Measurements from ENCODE around the gene SEPTIN10. TPM values are rescaled to one million over a fixed set of nuclear protein-coding genes. Genes with fewer than 3 reads are reported as not detected.

The SEPTIN10 gene
- total and polyA plus RNA-seq, 7 donors = 36.1 to 178 (median 122) TPM

DNA sequence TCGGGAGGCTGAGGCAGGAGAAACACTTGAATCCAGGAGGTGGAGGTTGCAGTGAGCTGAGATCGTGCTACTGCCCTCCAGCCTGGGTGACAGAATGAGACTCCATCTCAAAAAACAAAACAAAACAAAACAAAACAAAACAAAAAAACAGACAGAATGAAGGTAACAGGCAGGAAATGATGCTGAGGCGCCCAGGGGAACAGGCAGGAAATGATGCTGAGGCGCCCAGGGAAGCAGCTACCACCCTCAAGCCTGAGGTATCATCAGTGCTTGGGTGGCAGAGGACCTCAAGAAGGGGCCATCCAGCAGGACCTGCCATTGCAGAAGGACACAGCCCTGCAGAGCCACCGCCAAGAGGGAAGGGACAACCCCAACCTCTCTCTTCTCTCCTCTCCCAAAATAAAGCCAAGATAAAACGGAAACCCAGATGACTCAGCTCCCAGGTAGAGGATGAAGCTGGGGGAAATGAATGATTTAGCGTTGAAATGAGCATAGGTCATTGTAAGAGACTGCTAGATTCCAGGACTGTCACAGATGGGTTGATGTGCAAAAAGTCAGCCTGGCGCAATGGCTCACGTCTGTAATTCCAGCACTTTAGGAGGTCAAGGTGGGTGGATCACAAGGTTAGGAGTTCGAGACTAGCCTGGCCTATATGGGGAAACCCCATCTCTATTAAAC is 19.7 kb upstream of the SEPTIN10 start:
- Histone ChIP-seq H3K27me3 (no peaks in the 10 kb centered on the region), H3K27ac (no peak overlapping the region), H3K36me3 (no peaks in the 10 kb centered on the region), H3K4me3 (no peak overlapping the region), H3K4me1 (peaks cover 0 to 5% (median 1%) of the 10 kb centered on the region in 4 donors), H3K9me3 (no peaks in the 10 kb centered on the region)
- TF ChIP-seq POLR2AphosphoS5 (IDR thresholded peaks at IDR 0.05) = no peak
- DNase-seq = no peak
- intact Hi-C loops (cut with DNase I) = loop anchor here (5.0 kb wide), 1 partner anchor 34 kb away; no protein-coding TSS in a partner anchor
- 91 to 95% methylated on average over 10 of the region's 10 CpGs for WGBS, 2 donors

DNA sequence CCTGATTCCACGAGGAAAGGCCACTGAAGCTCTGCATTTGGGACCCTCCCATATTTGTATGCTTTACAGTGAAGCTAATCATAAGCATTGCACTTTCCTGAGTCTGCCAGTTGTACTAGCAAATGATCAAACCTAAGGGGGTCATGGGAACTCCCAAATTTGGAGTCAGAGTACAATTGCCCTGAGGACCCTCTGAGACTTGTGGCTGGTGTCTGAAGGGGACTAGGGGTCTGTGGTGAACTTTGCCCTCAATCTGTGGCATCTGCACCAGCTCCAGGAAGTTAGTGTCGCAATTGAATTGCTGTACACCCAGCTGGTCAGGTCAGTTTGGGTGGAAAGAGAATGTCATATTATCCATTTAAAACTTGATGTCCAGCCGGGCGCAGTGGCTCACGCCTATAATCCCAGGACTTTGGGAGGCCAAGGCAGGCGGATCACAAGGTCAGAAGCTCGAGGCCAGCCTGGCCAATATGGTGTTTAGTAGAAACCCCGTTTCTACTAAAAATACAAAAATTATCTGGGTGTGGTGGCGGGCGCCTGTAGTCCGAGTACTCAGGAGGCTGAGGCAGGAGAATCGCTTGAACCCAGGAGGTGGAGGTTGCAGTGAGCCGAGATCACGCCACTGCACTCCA is 18.5 kb upstream of the SEPTIN10 start:
- DNase-seq = no peak
- intact Hi-C loops (cut with DNase I) = loop anchor here (5.0 kb wide), 1 partner anchor 35 kb away; no protein-coding TSS in a partner anchor
- Histone ChIP-seq H3K9me3 (no peaks in the 10 kb centered on the region), H3K27me3 (no peaks in the 10 kb centered on the region), H3K27ac (no peak overlapping the region), H3K4me3 (no peak overlapping the region), H3K36me3 (no peaks in the 10 kb centered on the region), H3K4me1 (peaks cover 0 to 5% (median 0%) of the 10 kb centered on the region in 4 donors)
- TF ChIP-seq, protein P1, sequence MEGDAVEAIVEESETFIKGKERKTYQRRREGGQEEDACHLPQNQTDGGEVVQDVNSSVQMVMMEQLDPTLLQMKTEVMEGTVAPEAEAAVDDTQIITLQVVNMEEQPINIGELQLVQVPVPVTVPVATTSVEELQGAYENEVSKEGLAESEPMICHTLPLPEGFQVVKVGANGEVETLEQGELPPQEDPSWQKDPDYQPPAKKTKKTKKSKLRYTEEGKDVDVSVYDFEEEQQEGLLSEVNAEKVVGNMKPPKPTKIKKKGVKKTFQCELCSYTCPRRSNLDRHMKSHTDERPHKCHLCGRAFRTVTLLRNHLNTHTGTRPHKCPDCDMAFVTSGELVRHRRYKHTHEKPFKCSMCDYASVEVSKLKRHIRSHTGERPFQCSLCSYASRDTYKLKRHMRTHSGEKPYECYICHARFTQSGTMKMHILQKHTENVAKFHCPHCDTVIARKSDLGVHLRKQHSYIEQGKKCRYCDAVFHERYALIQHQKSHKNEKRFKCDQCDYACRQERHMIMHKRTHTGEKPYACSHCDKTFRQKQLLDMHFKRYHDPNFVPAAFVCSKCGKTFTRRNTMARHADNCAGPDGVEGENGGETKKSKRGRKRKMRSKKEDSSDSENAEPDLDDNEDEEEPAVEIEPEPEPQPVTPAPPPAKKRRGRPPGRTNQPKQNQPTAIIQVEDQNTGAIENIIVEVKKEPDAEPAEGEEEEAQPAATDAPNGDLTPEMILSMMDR (IDR thresholded peaks at IDR 0.05) = no peak
- no peak for TF ChIP-seq POLR2AphosphoS5 (IDR thresholded peaks at IDR 0.05)
- no peak for TF ChIP-seq EP300 (IDR thresholded peaks at IDR 0.05)
- TF ChIP-seq POLR2A (IDR thresholded peaks at IDR 0.05) = no peak
- WGBS, 2 donors = 50 to 77% methylated on average over 14 of the region's 14 CpGs

DNA sequence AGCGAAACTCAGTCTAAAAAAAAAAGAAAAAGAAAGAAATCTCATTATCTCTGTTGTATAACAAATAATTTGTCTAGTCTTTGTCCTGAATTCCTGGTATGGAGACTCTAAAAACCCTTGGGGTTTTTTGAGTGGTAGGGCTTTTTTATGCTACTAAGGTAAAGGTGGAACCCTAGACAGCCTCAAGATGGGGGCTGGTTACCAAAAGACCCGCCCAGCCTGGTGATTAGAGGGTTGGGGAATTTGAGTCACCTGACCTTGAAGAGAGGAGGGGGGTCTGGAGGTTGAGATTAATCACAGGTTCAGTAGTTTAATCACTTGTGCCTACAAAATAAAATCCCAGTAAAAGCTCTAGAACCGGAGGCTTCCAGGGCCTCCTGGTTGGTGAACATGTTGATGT is 18.0 kb upstream of the SEPTIN10 start:
- TF ChIP-seq POLR2A (IDR thresholded peaks at IDR 0.05) (no peak), POLR2AphosphoS5 (IDR thresholded peaks at IDR 0.05) (no peak), EP300 (IDR thresholded peaks at IDR 0.05) (no peak)
- TF ChIP-seq, protein P1 (IDR thresholded peaks at IDR 0.05) = no peak
- H3K36me3 ChIP-seq = no peaks in the 10 kb centered on the region
- no peak for DNase-seq
- H3K4me3 ChIP-seq = no peak overlapping the region
- intact Hi-C loops (cut with DNase I) = loop anchor here (5.0 kb wide), 1 partner anchor 36 kb away; no protein-coding TSS in a partner anchor
- no peaks in the 10 kb centered on the region for H3K27me3 ChIP-seq
- 73 to 76% methylated on average over 3 of the region's 3 CpGs for WGBS, 2 donors
- peaks cover 0 to 5% (median 0%) of the 10 kb centered on the region in 4 donors for H3K4me1 ChIP-seq
- no peaks in the 10 kb centered on the region for H3K9me3 ChIP-seq
- no peak overlapping the region for H3K27ac ChIP-seq

DNA sequence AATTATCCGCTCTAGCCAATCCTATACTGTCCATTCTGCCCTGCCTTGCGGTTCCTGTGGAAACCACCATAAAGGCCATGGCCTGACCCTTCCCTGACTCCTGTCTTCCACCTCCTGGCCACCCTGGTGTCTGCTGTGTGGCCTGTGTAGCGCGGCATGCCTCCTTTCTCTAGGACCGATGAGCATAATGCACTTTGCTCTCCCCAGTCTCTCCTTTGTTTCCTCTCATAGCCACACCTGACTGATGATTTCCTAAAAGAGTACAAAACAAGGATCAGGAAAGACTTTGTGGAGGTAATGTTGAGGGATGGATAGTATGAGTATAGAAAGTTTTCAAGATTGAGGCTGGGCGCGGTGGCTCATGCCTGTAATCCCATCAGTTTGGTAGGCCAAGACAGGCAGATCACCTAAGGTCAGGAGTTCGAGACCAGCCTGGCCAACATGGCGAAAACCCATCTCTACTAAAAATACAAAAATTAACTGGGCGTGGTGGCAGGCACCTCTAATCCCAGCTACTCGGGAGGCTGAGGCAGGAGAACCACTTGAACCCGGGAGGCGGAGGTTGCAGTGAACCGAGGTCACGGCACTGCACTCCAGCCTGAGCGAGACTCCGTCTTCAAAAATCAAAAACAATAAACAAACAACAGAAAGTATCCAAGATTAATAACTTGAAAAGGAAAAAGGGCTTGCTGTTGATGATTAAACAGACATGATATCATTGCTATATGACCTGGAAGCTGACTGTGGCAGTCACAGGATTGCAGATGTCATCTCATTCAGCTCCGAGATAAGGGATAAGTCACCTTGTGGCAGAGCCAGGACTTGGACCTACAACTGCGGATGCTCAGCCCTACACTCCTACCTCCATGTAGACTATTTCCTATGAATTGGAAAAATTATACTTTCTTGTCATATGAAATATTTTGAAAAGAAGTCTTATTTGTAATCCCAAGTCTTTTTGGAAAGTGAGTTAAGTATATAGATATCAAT is 17.0 kb upstream of the SEPTIN10 start:
- intact Hi-C loops (cut with DNase I) = loop anchor here (5.0 kb wide), 1 partner anchor 37 kb away; no protein-coding TSS in a partner anchor

More for the DNA sequence above, 17.0 kb upstream of the SEPTIN10 start:
- no peak for TF ChIP-seq POLR2AphosphoS5 (IDR thresholded peaks at IDR 0.05)
- no peak for TF ChIP-seq EP300 (IDR thresholded peaks at IDR 0.05)
- TF ChIP-seq, protein P1 (IDR thresholded peaks at IDR 0.05) = no peak
- TF ChIP-seq POLR2A (IDR thresholded peaks at IDR 0.05) = no peak
- peaks cover 0 to 5% (median 0%) of the 10 kb centered on the region in 4 donors for H3K4me1 ChIP-seq
- no peak overlapping the region for H3K4me3 ChIP-seq
- no peaks in the 10 kb centered on the region for H3K27me3 ChIP-seq
- DNase-seq = no peak
- no peaks in the 10 kb centered on the region for H3K36me3 ChIP-seq
- no peak overlapping the region for H3K27ac ChIP-seq
- WGBS, 2 donors = 88 to 89% methylated on average over 19 of the region's 19 CpGs
- H3K9me3 ChIP-seq = no peaks in the 10 kb centered on the region

Measured in sigmoid colon (tissue), 7 donors.